Skeletal muscle cell (primary cell): ENCODE data around the gene ITSN1.
"Not testable (repeated sequence)": the region's sequence is repeated elsewhere in the genome, so short reads cannot be mapped to it uniquely, and the experiment has no call there.

Experiments used
- DNase-seq: peaks from one replicate; pipeline ENCODE4 v3.0.0-alpha.2; 2010; ENCODE audit warnings: low read depth
- H3K4me3 ChIP-seq: 2 replicates; pipeline ENCODE4 v1.5.1; 2011; ENCODE audit warnings: low read depth, mild to moderate bottlenecking, control low read depth, low read length, moderate library complexity

ITSN1 gene

GRCh38 chr21:33848249-33848953 is 206.1 kb downstream of the ITSN1 start:
- H3K4me3 ChIP-seq: no peak overlapping the region
- no peak for DNase-seq

DNA sequence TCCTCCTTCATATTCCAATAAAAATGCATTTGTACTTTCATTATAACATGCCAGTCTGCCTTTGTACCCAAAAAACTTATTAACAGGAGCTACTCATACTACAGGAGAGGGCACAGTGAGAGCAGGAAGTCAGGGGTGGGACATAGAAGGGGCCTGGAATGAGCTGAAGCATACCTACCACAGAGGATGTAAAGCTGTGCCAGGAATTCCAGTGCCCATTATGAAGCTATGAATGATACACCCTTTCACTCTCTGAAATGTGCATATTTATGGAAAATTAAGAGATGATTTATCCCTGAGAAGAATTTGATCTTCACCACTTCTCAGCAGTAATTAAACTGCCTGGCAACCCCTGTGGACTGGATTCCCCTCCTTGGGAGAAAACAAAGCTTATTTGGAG is 207.5 kb downstream of the ITSN1 start:
- no peak for DNase-seq
- no peak overlapping the region for H3K4me3 ChIP-seq

DNA sequence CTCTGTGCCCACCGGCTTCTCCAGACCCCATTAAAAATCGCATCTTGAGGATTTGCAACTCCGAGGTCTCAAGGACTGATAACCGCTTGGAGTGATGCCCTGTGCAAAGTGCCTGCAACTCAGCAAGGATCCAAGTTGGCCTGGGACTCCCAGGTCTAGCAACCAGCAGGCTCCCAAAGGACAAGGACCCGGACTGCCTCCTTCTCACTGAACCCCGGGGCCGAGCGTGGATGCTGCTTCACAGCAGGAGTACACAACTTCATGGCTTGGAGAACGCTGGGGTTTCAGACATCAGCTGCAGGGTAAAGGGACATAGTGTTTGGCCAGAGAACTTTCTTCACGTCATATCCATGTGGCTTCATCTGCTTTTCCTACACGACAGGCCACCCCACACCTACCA is 208.1 kb downstream of the ITSN1 start:
- DNase-seq: no peak
- H3K4me3 ChIP-seq: no peak overlapping the region

DNA sequence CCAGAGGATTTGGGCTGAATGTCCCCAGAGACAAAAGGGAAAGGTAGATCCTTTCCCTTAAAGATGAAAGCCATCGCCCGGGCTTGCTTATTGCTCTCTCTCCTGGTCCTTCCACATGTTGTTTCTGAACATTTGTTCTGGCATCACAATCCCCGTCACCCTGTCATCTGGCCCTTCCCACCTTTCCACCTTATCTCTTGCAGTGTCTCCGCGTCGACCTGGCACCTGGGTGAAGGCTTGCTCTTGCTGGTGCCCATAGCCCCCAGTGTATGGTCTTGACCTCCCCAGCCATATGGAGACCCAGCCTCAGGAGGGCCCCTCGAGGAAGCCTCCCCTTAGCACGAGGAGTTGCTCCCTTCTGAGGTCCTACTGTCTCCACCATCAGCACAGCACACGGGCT is 208.7 kb downstream of the ITSN1 start:
- DNase-seq: no peak
- no peak overlapping the region for H3K4me3 ChIP-seq

GRCh38 chr21:33852485-33852884 is 210.2 kb downstream of the ITSN1 start:
- no peak overlapping the region for H3K4me3 ChIP-seq
- no peak for DNase-seq

DNA sequence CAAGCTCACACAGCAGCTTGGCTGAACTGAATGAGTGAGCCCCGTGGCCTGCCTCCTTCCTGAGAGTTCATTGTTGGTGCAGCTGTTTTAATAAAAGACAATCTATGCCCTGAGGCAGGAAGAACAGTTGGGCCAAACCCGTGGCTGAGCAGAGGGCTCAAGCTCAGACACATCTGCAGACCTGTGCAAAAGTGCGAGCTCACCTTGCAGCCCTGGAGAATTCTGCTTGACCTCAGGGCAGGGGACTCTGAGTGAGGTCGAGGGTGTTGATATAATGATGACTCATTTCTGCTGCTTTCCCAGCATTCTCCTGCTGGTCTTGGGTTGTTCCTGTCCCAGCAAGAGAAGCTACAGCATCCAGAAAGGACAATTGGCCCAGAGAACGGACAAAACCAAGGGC is 212.3 kb downstream of the ITSN1 start:
- H3K4me3 ChIP-seq: no peak overlapping the region
- DNase-seq: no peak

GRCh38 chr21:33855190-33855589 is 212.9 kb downstream of the ITSN1 start:
- no peak for DNase-seq
- no peak overlapping the region for H3K4me3 ChIP-seq

- no peak overlapping the region for H3K4me3 ChIP-seq
- no peak for DNase-seq
These were observed 214.7 kb downstream of the ITSN1 start for GRCh38 chr21:33856893-33857527.

DNA sequence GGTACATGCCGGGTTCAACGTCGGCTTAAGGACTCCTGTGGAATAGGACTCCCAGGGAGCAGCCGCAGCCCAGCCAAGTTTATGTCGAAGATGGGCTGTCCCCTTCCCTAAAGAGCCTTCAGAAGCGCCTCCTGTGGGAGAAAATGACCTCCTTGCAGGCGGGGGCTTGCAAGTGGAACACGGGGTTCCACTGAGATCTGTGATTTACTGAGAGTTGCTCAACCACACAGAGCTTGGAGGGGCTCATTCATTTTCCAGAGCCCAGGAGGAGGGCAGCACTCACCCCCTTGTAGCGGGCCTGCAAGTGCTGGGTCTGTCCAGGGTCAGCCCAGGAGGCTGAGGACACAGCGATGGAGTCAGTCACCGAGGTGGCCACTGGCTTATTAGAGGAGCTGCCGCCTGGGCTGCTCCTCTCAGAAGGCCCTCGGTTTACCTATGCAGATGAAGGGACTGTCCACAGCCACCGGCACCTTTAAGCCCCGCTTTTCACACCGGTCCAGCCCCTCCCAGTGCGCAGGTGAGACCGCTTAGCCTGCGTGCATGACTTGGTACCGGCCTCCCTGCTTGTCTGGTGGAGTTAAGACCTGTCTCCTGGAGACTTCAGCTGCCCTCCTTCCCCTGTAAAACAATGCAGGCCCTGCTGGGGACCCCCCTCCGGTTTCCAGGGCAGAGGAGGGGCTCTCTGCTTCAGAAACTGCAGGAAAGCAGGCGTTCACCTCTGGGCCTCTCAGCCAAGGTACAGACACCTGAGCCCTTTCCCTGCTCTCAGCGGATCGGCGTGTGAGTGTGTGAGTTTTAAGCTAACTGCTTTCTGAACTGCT is 215.8 kb downstream of the ITSN1 start:
- DNase-seq: no peak
- H3K4me3 ChIP-seq: no peak overlapping the region

- H3K4me3 ChIP-seq: no peak overlapping the region
- DNase-seq: no peak
These were observed 216.5 kb downstream of the ITSN1 start for GRCh38 chr21:33858667-33859372.

DNA sequence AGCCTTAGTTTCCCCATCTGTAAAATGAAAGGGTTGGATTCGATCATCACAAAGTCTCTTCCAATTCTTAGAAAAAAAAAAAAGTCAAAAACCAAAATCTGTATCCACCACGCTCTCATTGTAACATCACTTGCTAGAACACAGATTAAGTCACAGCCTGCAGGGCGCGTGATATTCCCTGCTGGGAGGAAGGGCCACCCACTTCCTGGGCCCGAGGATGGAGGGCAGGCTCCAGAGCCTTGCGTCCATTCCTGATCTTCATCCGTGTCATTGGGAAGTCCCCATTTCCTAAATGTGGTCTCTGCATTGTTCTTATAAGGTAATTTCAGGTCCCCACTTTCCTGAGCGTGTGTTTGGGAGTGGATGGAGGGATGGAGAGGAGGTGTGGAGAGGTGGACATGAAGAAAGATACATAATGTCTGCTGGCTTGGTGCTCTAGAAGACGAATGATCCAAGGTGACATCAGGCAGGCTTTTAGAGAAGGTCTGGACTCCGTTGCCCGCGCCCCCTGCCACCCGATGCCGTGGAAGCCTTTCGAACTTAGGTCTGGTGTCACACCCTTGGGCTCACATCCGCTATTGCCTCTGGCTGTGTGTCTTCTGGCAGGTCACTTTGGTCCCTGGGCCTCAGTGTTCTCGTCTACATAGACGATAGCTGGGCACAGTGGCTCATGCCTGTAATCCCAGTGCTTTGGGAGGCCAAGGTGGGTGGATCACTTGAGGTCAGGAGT is 217.2 kb downstream of the ITSN1 start:
- DNase-seq: no peak
- H3K4me3 ChIP-seq: no peak overlapping the region

GRCh38 chr21:33860332-33860879 is 218.1 kb downstream of the ITSN1 start:
- DNase-seq: no peak

GRCh38 chr21:33861125-33861524 is 218.8 kb downstream of the ITSN1 start:
- no peak overlapping the region for H3K4me3 ChIP-seq
- DNase-seq: no peak

More at GRCh38 chr21:33860332-33860879, 218.1 kb downstream of the ITSN1 start:
- H3K4me3 ChIP-seq: no peak overlapping the region

GRCh38 chr21:33863191-33863590 is 220.9 kb downstream of the ITSN1 start:
- DNase-seq, H3K4me3 ChIP-seq: not testable (repeated sequence)

DNA sequence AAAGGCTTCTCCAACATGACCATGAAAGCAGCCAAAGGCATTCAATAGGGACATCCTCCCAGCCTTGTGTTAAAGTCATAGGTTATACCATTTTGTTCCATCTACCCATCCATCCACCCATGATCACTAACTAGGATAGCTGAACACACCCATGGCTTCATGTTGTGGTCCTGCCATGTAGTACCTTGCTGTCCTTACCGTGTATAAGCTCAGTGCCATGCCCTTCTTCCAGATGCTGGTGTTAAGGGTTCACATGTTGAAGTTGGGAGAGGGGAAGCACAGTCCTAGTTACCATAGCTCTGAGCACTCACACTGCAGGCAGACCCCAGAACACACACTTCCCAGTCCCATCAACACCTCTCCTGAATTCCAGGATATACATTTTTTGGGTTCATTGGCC is 221.8 kb downstream of the ITSN1 start:
- DNase-seq: no peak
- H3K4me3 ChIP-seq: no peak overlapping the region

DNA sequence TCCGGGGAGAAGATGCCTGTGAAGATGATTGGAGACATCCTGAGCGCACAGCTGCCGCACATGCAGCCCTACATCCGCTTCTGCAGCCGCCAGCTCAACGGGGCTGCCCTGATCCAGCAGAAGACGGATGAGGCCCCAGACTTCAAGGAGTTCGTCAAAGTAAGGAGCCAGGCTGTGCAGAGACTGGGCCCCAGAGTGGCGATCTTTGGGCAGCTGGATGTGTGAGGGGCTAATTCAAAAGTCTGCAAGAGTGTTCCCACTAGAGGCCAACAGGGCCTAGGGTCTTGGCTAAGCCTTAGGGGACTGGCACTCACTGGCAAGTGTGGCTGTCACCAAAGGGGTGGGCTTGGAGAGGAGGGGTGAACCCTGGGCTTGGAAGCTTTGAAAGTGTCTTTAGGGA is 222.9 kb downstream of the ITSN1 start:
- H3K4me3 ChIP-seq: no peak overlapping the region
- no peak for DNase-seq

DNA sequence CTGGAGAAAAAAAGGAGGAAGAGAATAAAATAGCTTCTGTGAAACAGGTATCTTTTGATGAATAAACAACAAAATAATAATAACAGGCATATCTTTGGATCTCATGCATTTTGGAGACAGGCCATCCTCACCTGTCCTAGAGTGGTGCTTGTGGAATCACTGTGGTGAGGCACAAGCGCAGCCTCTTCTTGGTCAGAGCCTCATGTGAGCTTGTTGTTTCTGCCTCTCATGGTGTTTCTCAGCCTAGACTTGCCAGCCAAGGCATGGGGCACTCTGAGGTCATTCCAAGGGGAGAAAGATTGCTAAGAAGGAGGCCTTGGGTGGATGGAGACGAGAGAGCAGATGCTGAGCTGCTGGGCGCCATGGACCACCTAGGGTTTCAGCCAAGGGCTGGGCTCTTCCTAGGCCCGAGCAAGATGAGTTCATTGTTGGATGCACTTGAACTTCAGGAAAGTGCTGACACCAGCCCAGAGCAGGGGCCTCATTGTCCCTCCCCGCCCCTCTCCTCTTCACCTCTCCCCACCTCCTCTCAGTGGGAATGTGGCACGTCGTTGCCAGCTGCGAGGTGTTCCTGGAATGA is 223.8 kb downstream of the ITSN1 start:
- no peak for DNase-seq
- no peak overlapping the region for H3K4me3 ChIP-seq

- no peak for DNase-seq
- no peak overlapping the region for H3K4me3 ChIP-seq
These were observed 224.5 kb downstream of the ITSN1 start for GRCh38 chr21:33866826-33867225.

GRCh38 chr21:33867868-33868267 is 225.6 kb downstream of the ITSN1 start:
- DNase-seq, H3K4me3 ChIP-seq: not testable (repeated sequence)
